ENCODE results near the gene POMC. TPM values are rescaled to one million over a fixed set of nuclear protein-coding genes. Genes with fewer than 3 reads are reported as not detected.
A peak's percentile ranks its signal among the peaks of the same experiment; 100 is the strongest.
"Not testable (repeated sequence)": the region's sequence is repeated elsewhere in the genome, so short reads cannot be mapped to it uniquely, and the experiment has no call there.

The POMC gene
- total RNA-seq, 2 donors from 2014 or later: 3.4 to 5.2 TPM

- Mint-ChIP-seq H3K36me3 (no peaks in the 10 kb centered on the region), H3K4me3 (peak overlapping the region; percentile 47), H3K9me3 (no peaks in the 10 kb centered on the region), H3K27me3 (peaks cover 6 to 12% of the 10 kb centered on the region in 2 donors), H3K27ac (peak overlapping the region; percentile 33 to 74), H3K4me1 (ENCODE audit: low read depth in 2 of 2) (peaks cover 7 to 14% of the 10 kb centered on the region in 2 donors)
- ATAC-seq: peak; percentile 82 to 87
- DNase-seq (ENCODE audit: low spot score): no peak
These were observed 22.6 kb downstream of the POMC start for GRCh38 chr2:25145803-25146202.

GRCh38 chr2:25141120-25141519, 27.3 kb downstream of the POMC start:
- Mint-ChIP-seq H3K36me3 (no peaks in the 10 kb centered on the region), H3K9me3 (no peaks in the 10 kb centered on the region), H3K4me1 (ENCODE audit: low read depth in 2 of 2) (peaks cover 7 to 9% of the 10 kb centered on the region in 2 donors), H3K27ac (no peak overlapping the region), H3K4me3 (no peak overlapping the region), H3K27me3 (peaks cover 9 to 18% of the 10 kb centered on the region in 2 donors)
- DNase-seq (ENCODE audit: low spot score) (peak; percentile 51), ATAC-seq (no peak)

GRCh38 chr2:25140535-25140934, 27.8 kb downstream of the POMC start:
- ATAC-seq; H3K4me3 Mint-ChIP-seq; H3K27ac Mint-ChIP-seq; H3K9me3 Mint-ChIP-seq; H3K36me3 Mint-ChIP-seq; H3K4me1 Mint-ChIP-seq (ENCODE audit: low read depth in 2 of 2): not testable (repeated sequence)
- peaks cover 15 to 18% of the 10 kb centered on the region in 2 donors for H3K27me3 Mint-ChIP-seq
- DNase-seq (ENCODE audit: low spot score): peak; percentile 31

- Mint-ChIP-seq H3K36me3 (no peaks in the 10 kb centered on the region), H3K4me1 (ENCODE audit: low read depth in 2 of 2) (peaks cover 4 to 7% of the 10 kb centered on the region in 2 donors), H3K4me3 (no peak overlapping the region), H3K27ac (no peak overlapping the region), H3K9me3 (no peaks in the 10 kb centered on the region), H3K27me3 (peaks cover 55 to 57% of the 10 kb centered on the region in 2 donors)
- DNase-seq (ENCODE audit: low spot score): no peak
- ATAC-seq: no peak
These were observed 35.7 kb downstream of the POMC start for GRCh38 chr2:25132693-25133092.

- Mint-ChIP-seq H3K9me3 (no peaks in the 10 kb centered on the region), H3K27ac (no peak overlapping the region), H3K4me3 (no peak overlapping the region), H3K27me3 (peaks cover 53 to 57% of the 10 kb centered on the region in 2 donors), H3K4me1 (ENCODE audit: low read depth in 2 of 2) (peaks cover 4 to 7% of the 10 kb centered on the region in 2 donors), H3K36me3 (no peaks in the 10 kb centered on the region)
- no peak for DNase-seq (ENCODE audit: low spot score)
- no peak for ATAC-seq
These were observed 36.1 kb downstream of the POMC start for GRCh38 chr2:25132299-25132635.

- Mint-ChIP-seq H3K27me3 (peaks cover 48 to 52% of the 10 kb centered on the region in 2 donors), H3K9me3 (no peaks in the 10 kb centered on the region), H3K4me1 (ENCODE audit: low read depth in 2 of 2) (peaks cover 4 to 7% of the 10 kb centered on the region in 2 donors), H3K27ac (no peak overlapping the region), H3K4me3 (peak overlapping the region; percentile 10), H3K36me3 (no peaks in the 10 kb centered on the region)
- no peak for DNase-seq (ENCODE audit: low spot score)
- ATAC-seq: peak; percentile 35 to 40
These were observed 36.6 kb downstream of the POMC start for GRCh38 chr2:25131567-25132298.

- DNase-seq (ENCODE audit: low spot score) (no peak), ATAC-seq (no peak)
- H3K4me3 Mint-ChIP-seq: peak overlapping the region; percentile 10
- peaks cover 4 to 7% of the 10 kb centered on the region in 2 donors for H3K4me1 Mint-ChIP-seq (ENCODE audit: low read depth in 2 of 2)
- H3K27ac Mint-ChIP-seq: no peak overlapping the region
- H3K27me3 Mint-ChIP-seq: peaks cover 45 to 48% of the 10 kb centered on the region in 2 donors
- H3K36me3 Mint-ChIP-seq: no peaks in the 10 kb centered on the region
- H3K9me3 Mint-ChIP-seq: no peaks in the 10 kb centered on the region
These were observed 37.2 kb downstream of the POMC start for GRCh38 chr2:25131253-25131566.

- no peak overlapping the region for H3K27ac Mint-ChIP-seq
- H3K9me3 Mint-ChIP-seq: no peaks in the 10 kb centered on the region
- H3K27me3 Mint-ChIP-seq: peaks cover 36% of the 10 kb centered on the region in 2 donors
- H3K36me3 Mint-ChIP-seq: no peaks in the 10 kb centered on the region
- no peak overlapping the region for H3K4me3 Mint-ChIP-seq
- H3K4me1 Mint-ChIP-seq (ENCODE audit: low read depth in 2 of 2): peaks cover 4 to 7% of the 10 kb centered on the region in 2 donors
- DNase-seq (ENCODE audit: low spot score): no peak
- ATAC-seq: no peak
These were observed 38.4 kb downstream of the POMC start for GRCh38 chr2:25129901-25130520.

GRCh38 chr2:25127646-25128045, 40.7 kb downstream of the POMC start:
- peaks cover 13 to 19% of the 10 kb centered on the region in 2 donors for H3K27me3 Mint-ChIP-seq
- no peaks in the 10 kb centered on the region for H3K36me3 Mint-ChIP-seq
- no peak overlapping the region for H3K27ac Mint-ChIP-seq
- no peaks in the 10 kb centered on the region for H3K9me3 Mint-ChIP-seq
- ATAC-seq (no peak), DNase-seq (ENCODE audit: low spot score) (no peak)
- no peak overlapping the region for H3K4me3 Mint-ChIP-seq
- peaks cover 4 to 11% of the 10 kb centered on the region in 2 donors for H3K4me1 Mint-ChIP-seq (ENCODE audit: low read depth in 2 of 2)

GRCh38 chr2:25127071-25127470, 41.3 kb downstream of the POMC start:
- ATAC-seq; H3K4me3 Mint-ChIP-seq; DNase-seq (ENCODE audit: low spot score); H3K9me3 Mint-ChIP-seq; H3K27ac Mint-ChIP-seq; H3K36me3 Mint-ChIP-seq: not testable (repeated sequence)
- Mint-ChIP-seq H3K4me1 (ENCODE audit: low read depth in 2 of 2) (peaks cover 4 to 11% of the 10 kb centered on the region in 2 donors), H3K27me3 (peaks cover 12 to 19% of the 10 kb centered on the region in 2 donors)

GRCh38 chr2:25125976-25126375, 42.4 kb downstream of the POMC start:
- no peak for DNase-seq (ENCODE audit: low spot score)
- no peak overlapping the region for H3K27ac Mint-ChIP-seq
- no peaks in the 10 kb centered on the region for H3K9me3 Mint-ChIP-seq
- H3K36me3 Mint-ChIP-seq: no peaks in the 10 kb centered on the region
- H3K27me3 Mint-ChIP-seq: peaks cover 10 to 14% of the 10 kb centered on the region in 2 donors
- H3K4me3 Mint-ChIP-seq: no peak overlapping the region
- H3K4me1 Mint-ChIP-seq (ENCODE audit: low read depth in 2 of 2): peaks cover 4 to 6% of the 10 kb centered on the region in 2 donors
- no peak for ATAC-seq

GRCh38 chr2:25125189-25125588, 43.2 kb downstream of the POMC start:
- peaks cover 2 to 7% of the 10 kb centered on the region in 2 donors for H3K27me3 Mint-ChIP-seq
- H3K4me1 Mint-ChIP-seq (ENCODE audit: low read depth in 2 of 2): peaks cover 4 to 6% of the 10 kb centered on the region in 2 donors
- DNase-seq (ENCODE audit: low spot score) (no peak), ATAC-seq (no peak)
- no peaks in the 10 kb centered on the region for H3K9me3 Mint-ChIP-seq
- no peak overlapping the region for H3K4me3 Mint-ChIP-seq
- no peak overlapping the region for H3K27ac Mint-ChIP-seq
- H3K36me3 Mint-ChIP-seq: no peaks in the 10 kb centered on the region

- Mint-ChIP-seq H3K36me3 (no peaks in the 10 kb centered on the region), H3K27ac (no peak overlapping the region), H3K4me3 (no peak overlapping the region), H3K9me3 (no peaks in the 10 kb centered on the region), H3K4me1 (ENCODE audit: low read depth in 2 of 2) (peaks cover 0 to 4% of the 10 kb centered on the region in 2 donors), H3K27me3 (peaks cover 0 to 3% of the 10 kb centered on the region in 2 donors)
- ATAC-seq (peak; percentile 32 to 49), DNase-seq (ENCODE audit: low spot score) (no peak)
These were observed 44.7 kb downstream of the POMC start for GRCh38 chr2:25123682-25124081.

GRCh38 chr2:25122367-25122766, 46.0 kb downstream of the POMC start:
- Mint-ChIP-seq H3K4me3 (no peak overlapping the region), H3K27me3 (peaks cover 6 to 7% of the 10 kb centered on the region in 2 donors), H3K36me3 (no peaks in the 10 kb centered on the region), H3K4me1 (ENCODE audit: low read depth in 2 of 2) (peaks cover 0 to 4% of the 10 kb centered on the region in 2 donors), H3K9me3 (no peaks in the 10 kb centered on the region), H3K27ac (no peak overlapping the region)
- ATAC-seq (no peak), DNase-seq (ENCODE audit: low spot score) (no peak)
